ENCODE measurements around the gene FHAD1. TPM values are rescaled to one million over a fixed set of nuclear protein-coding genes. Genes with fewer than 3 reads are reported as not detected.
A peak's percentile ranks its signal among the peaks of the same experiment; 100 is the strongest.

Gene FHAD1
- total RNA-seq, 1 donor from 2014 or later: not detected

- Mint-ChIP-seq H3K27me3 (ENCODE audit: unreplicated experiment) (peaks cover 6% of the 10 kb centered on the region), H3K4me1 (ENCODE audit: low read depth, unreplicated experiment) (no peaks in the 10 kb centered on the region), H3K4me3 (ENCODE audit: unreplicated experiment) (no peak overlapping the region), H3K36me3 (ENCODE audit: unreplicated experiment) (peaks cover 9% of the 10 kb centered on the region), H3K9me3 (ENCODE audit: unreplicated experiment) (peaks cover 4% of the 10 kb centered on the region), H3K27ac (ENCODE audit: unreplicated experiment) (no peak overlapping the region)
- no peak for DNase-seq
- no peak for TF ChIP-seq CTCF (IDR thresholded peaks at IDR 0.05; ENCODE audit: partially characterized antibody, unreplicated experiment)
Observed at GRCh38 chr1:15362096-15362736, 115.2 kb downstream of the FHAD1 start.

GRCh38 chr1:15362737-15363128, 115.7 kb downstream of the FHAD1 start:
- Mint-ChIP-seq H3K4me3 (ENCODE audit: unreplicated experiment) (no peak overlapping the region), H3K27me3 (ENCODE audit: unreplicated experiment) (peaks cover 6% of the 10 kb centered on the region), H3K9me3 (ENCODE audit: unreplicated experiment) (peaks cover 5% of the 10 kb centered on the region), H3K36me3 (ENCODE audit: unreplicated experiment) (peaks cover 9% of the 10 kb centered on the region), H3K4me1 (ENCODE audit: low read depth, unreplicated experiment) (no peaks in the 10 kb centered on the region), H3K27ac (ENCODE audit: unreplicated experiment) (no peak overlapping the region)
- no peak for DNase-seq
- no peak for TF ChIP-seq CTCF (IDR thresholded peaks at IDR 0.05; ENCODE audit: partially characterized antibody, unreplicated experiment)

- H3K36me3 Mint-ChIP-seq (ENCODE audit: unreplicated experiment): peaks cover 9% of the 10 kb centered on the region
- H3K27me3 Mint-ChIP-seq (ENCODE audit: unreplicated experiment): peaks cover 2% of the 10 kb centered on the region
- no peak for TF ChIP-seq CTCF (IDR thresholded peaks at IDR 0.05; ENCODE audit: partially characterized antibody, unreplicated experiment)
- DNase-seq: no peak
- H3K27ac Mint-ChIP-seq (ENCODE audit: unreplicated experiment): no peak overlapping the region
- H3K4me1 Mint-ChIP-seq (ENCODE audit: low read depth, unreplicated experiment): no peaks in the 10 kb centered on the region
- no peak overlapping the region for H3K4me3 Mint-ChIP-seq (ENCODE audit: unreplicated experiment)
- peaks cover 5% of the 10 kb centered on the region for H3K9me3 Mint-ChIP-seq (ENCODE audit: unreplicated experiment)
Observed at GRCh38 chr1:15364740-15365139, 117.7 kb downstream of the FHAD1 start.

- Mint-ChIP-seq H3K27me3 (ENCODE audit: unreplicated experiment) (peaks cover 6% of the 10 kb centered on the region), H3K27ac (ENCODE audit: unreplicated experiment) (no peak overlapping the region), H3K9me3 (ENCODE audit: unreplicated experiment) (peaks cover 7% of the 10 kb centered on the region), H3K4me1 (ENCODE audit: low read depth, unreplicated experiment) (peaks cover 13% of the 10 kb centered on the region), H3K36me3 (ENCODE audit: unreplicated experiment) (no peaks in the 10 kb centered on the region), H3K4me3 (ENCODE audit: unreplicated experiment) (no peak overlapping the region)
- no peak for TF ChIP-seq CTCF (IDR thresholded peaks at IDR 0.05; ENCODE audit: partially characterized antibody, unreplicated experiment)
- DNase-seq: no peak
Observed at GRCh38 chr1:15368888-15369287, 121.9 kb downstream of the FHAD1 start.

GRCh38 chr1:15370268-15370667, 123.2 kb downstream of the FHAD1 start:
- TF ChIP-seq CTCF (IDR thresholded peaks at IDR 0.05; ENCODE audit: partially characterized antibody, unreplicated experiment): no peak
- peak overlapping the region; percentile 62 for H3K27ac Mint-ChIP-seq (ENCODE audit: unreplicated experiment)
- H3K9me3 Mint-ChIP-seq (ENCODE audit: unreplicated experiment): peaks cover 4% of the 10 kb centered on the region
- peak overlapping the region; percentile 25 for H3K4me3 Mint-ChIP-seq (ENCODE audit: unreplicated experiment)
- H3K27me3 Mint-ChIP-seq (ENCODE audit: unreplicated experiment): peaks cover 6% of the 10 kb centered on the region
- no peak for DNase-seq
- H3K4me1 Mint-ChIP-seq (ENCODE audit: low read depth, unreplicated experiment): peaks cover 13% of the 10 kb centered on the region
- no peaks in the 10 kb centered on the region for H3K36me3 Mint-ChIP-seq (ENCODE audit: unreplicated experiment)

Measured in glutamatergic neuron (in vitro differentiated cells).